HG02798 (cell line): Measurements from ENCODE around the gene GH2.
"Not testable (repeated sequence)": the region's sequence is repeated elsewhere in the genome, so short reads cannot be mapped to it uniquely, and the experiment has no call there.

Experiments
- ATAC-seq: cut with Tn5 transposase; IDR thresholded peaks from one replicate; pipeline ENCODE4 v1.9.1; 2021; ENCODE audit warnings: mild to moderate bottlenecking; ENCODE audit not compliant: unreplicated experiment, poor library complexity

The GH2 gene

DNA sequence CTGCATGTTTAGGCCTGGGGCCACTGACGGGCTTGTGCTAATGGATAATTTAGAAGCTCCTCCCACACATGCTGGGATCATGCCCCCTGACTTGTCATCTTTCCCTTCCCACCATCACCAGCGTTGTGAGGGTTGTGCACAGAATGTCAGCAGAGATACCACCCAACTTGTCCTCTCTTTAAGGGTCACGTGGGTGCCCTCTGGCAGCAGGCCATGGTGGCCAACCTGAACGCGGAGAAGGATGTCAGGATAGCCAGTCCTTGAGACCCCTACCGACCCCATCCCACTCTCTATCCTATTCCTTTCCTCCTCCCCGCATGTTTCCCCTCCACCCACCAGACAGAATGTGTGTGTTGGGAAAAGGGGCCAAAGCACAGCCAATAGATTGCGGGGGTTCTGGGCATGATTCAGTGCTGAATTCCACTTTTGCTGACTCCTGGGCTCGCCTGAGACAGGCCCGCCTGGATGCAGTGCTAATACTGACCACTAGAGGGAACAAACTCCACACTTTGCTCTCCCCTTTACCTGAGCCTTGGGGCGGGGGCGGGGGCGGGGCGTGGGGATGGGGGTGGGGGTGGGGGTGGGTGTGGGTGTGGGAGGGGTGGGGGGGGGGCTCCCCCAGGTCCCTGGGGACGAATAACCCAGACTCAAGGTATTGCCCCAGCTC, at the start of gene GH2:
Gene GH2 (minus strand): TSS at position 10 of the 667 bp plus-strand sequence. CDS start 143 bp downstream, outside the sequence.
- no peak for ATAC-seq

DNA sequence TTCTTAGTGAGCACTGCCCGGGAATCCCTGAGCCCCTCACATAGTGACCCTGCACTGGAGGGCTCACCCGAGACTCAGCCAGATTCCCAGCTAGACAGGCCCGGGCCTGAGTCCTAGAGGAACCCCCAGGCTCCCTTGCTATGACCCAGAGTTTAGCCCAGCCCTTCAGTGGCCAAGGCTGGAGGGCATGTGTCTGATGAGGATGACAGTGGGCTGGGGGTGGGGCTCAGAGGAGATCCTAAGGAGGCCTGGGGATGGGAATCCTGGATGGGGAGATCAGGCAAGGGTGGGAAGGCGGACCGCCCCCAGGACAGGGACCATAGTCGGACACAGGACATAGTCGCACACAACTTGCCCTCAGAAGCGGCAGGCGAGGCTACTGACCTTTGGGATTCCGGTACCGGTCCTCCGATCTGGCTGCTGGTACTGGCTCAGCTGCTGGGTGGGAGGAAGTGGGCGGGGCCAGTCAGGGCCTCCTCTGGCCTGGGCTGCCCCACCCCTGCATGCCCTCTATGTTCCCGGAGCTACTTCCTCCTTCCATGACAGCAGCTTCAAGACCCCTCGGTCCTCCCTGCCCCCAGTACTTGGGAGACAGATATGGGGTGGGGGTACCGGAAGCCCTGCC, 49.3 kb upstream of the GH2 start:
- no peak for ATAC-seq

DNA sequence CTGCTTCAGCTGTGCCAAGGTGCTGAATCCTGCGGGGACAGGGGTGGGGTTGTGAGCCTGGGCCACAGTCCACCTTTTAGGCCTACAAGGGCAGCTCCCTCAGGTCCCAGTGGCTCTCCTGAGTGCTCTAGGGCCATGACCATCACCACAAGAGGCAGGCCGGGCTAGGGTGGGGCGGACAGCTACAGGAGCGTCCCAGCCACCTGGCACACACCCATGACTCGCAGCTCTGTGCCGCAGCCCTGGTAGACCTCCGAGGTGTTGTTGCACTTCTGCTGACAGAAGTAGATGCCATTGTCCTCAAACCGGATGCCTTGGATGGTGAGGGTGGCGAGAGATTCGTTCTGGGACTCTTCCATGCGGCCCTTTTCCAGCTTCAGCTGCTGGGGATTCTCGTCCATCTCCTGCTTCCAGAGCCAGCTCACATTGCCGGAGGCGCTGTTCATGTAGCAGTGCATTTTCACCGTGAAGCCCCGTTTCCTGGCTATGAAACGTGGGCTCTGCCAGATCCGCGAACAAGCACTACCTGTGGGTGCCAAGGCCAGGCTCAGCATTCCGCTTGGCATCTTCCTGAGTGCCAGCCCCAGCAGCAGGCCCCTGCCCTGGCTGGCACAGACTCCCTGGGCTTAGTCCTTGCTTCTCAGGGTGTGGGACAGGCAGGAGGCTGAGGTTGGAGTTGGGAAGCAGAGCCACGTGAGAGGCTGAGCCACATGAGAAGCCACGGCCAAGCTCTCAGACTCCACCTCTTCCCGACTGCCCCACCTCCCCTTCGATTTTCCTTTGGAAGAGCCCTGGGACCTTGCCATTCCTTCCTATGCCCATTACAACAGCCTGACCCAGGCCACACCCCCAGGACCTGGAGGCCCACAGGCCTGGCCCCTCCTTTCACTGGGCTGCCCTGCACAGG, 48.4 kb upstream of the GH2 start:
- no peak for ATAC-seq

DNA sequence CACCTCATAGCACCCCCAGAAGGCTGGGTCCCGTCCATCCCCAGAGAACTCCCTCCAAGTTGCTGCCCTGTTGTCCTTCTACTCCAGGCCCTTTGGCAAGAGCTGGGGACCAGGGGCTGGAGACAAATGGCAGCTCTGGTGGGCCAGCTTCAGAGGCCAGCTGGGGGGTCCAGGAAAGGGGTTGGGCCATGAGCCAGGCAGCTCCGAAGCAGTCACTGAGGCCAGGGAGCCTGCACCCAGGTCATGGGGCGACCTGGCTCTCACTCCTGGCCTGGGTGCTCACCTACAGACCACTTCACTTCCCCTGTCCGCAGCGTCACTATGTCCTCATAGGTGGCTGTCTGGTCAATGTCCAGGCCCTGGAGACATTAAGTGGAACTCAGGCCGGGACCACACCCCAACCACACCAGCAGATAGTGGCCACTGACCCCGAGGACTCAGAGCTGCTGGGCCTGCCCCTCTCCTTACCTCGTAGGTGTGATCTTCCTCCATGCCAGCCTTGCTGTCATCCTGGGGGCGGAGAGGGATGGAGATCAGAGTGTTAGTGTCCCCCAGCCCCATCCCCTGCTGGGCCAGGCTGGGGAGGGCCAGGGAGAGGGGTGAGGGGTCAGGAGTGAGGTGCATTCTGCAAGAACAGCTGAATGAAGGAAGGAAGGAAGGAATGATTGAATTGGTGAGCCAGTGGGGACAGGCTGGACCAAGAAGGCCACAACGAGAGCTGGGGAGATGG, 47.4 kb upstream of the GH2 start:
- no peak for ATAC-seq

DNA sequence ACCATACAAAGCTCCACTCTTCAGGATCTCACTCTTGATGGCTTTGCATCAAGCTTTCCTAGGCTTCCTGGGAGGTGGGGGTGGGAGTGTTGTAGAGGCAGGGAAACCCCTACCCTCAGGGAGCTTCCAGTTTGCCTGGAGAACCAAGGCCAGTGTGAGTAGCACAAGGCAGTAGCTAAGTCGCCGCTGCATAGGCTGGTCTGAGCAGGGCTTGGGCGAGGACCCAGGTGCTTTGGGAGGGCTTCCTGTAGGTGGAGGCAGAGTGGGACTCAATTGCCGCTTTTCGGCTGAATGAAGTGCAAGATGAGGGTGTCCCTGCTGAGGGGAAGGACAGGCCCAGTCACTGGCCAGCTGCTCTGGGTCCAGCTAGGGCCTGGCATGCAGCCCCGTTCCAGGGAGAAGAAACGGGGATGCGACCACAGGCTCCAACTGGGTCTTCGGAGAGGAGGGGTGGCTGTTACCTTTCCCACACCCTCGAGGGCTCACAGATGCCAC, 46.5 kb upstream of the GH2 start:
- ATAC-seq = no peak

DNA sequence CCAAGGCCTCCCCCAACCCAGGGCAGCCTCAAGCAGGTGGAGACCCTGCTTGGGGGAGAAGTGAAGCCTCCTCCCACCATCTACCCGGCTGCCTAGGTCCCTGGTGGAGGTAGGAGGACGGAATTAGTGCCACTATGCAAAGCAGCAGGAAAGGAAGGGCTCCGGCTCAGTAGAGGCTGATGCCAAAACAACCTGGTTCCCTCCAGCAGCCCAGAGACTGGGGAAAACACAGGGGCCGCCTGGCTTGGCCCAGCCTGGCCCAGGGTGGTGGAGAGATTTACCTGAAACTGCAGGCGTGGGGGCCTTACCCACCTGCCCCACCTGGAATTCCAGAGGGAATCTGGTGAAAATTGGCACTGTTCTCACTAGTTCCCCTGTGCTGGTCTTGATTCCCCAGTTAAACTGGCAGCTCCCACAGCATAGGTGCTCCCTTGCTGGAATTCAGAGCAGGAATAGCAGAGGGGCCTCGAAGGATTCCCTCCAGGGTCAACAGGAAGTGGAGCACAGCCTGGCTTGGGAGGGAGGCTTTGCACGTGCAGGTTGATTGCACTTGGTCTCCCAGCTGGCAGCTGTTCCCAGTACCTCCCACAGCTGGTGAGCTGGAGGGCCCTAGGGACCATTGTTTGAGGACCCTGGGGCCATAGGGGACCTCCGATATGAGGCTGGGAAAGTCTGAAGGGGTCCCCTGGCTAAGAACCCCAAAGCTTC, 45.9 kb upstream of the GH2 start:
- peak; percentile 24 for ATAC-seq

DNA sequence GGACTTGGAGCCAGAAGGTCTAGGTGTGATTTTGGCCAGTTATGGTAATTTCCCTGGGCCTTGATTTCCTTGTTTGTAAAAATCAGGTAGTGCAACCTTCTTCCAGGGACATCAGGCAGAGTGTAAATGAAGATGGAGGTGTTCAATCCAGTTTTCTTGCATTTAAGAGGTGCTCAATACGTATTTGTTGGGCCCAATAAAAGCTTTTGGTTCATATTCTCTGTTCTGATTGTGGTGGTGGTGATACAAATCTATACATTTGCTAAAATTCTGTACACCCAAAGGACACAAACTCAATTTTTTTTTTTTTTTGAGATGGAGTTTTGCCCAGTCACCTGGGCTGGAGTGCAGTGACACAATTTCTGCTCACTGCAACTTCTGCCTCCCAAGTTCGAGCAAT, 44.4 kb upstream of the GH2 start:
- no peak for ATAC-seq

DNA sequence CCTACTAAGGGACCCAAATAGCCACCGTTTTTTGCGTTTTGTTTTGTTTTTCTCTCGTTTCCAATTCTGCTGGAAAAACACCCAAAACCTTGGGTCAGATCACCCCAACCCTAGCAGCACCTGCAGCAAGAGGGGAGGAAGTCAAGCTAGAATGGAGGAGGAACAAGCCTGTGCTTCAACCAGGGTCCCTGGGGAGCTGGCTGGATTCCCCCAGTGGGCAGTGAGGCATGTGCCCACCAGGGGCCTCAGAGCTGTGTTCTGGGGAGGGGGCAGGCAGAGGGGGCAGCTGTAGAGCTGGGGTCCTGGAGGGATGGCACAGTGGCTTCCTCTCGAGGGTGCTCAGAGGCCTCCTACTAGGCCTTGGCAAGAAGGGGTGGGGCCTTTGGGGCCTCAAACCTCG, 43.9 kb upstream of the GH2 start:
- no peak for ATAC-seq

DNA sequence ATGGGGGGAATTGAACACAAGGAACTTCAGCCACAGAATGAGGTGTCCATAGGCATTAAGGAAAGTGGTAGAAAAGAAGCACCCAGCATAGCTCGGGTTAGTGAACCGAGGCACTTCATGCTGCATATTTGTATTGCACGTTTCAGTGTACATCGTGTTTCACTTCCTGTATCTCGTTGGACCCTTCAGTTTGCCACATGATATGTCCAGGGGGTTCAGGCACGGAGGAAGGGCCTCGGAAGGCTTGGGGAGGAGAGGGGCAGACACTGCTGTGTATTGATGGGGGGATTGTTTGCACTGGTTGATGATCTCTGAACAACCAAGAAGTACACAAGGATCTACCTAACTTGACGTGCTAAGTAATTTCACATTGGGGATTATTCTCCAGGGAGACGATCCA, 40.7 kb upstream of the GH2 start:
- not testable (repeated sequence) for ATAC-seq

DNA sequence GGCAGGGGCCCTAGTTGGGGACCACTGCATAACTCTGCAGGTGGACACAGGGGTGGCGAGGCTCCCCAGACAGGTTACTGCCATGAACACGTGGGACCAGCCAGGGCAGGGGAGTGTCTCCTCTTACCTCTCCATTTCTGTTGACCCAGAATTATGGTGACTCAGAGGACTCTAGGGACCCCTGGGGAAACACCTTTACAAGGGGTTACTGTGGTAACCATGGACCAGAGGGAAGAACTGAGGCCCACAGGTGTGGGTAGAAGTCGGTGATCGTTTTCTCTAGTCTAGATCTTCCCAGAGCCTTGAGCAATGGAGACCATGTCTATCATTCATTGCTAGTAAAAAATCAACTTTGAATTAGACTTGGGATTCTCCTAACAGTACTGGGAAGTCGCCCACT, 39.0 kb upstream of the GH2 start:
- ATAC-seq = not testable (repeated sequence)

DNA sequence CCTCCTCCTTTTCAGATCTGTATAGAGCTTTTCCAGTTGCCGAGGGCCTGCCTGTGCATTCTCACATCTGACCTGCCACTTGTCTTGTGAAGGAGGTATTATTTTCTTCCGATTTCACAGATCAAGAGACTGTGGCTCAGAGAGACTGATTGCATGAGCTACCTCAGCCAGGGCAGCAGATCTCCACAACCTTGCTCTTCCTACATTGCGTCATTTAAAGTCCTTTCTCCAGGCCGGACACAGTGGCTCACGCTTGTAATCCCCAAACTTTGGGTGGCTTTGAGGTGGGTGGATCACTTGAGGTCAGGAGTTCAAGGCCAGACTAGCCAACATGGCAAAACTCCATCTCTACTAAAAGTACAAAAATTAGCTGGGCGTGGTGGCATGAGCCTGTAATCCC, 38.3 kb upstream of the GH2 start:
- not testable (repeated sequence) for ATAC-seq

DNA sequence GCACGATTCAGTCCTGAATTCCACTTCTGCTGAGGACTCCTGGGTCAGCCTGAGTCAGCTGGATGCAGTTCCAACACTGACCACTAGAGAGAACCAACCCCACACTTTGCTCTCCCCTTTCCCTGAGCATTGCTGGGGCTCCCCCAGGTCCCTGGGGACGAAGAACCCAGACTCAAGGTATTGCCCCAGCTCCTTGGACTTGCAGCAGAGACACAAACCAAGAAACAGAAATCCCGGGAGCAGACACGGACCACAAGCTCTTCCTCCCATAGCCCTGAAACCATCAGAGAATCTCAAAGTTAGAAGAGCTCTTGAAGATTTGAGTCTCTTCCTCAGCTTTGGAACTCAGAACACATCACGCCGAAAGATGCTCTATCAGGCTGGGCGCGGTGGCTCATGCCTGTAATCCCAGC, 37.6 kb upstream of the GH2 start:
- ATAC-seq = peak; percentile 79

DNA sequence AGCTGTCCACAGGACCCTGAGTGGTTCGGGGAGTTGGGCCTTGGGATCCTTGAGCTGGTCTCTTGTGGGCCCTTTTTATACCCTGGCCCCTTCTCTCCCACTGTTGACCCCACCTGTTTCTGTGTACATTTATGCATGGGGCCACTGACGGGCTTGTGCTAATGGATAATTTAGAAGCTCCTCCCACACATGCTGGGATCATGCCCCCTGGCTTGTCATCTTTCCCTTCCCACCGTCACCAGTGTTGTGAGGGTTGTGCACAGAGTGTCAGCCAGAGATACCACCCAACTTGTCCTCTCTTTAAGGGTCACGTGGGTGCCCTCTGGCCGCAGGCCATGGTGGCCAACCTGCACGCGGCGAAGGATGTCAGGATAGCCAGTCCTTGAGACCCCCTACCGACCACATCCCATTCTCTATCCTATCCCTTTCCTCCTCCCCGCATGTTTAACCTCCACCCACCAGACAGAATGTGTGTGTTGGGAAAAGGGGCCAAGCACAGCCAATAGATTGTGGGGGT, 37.1 kb upstream of the GH2 start, which contains the start of gene GH1:
Gene GH1 (minus strand): TSS at position 51 of the 517 bp plus-strand sequence. CDS start 63 bp downstream, outside the sequence.
- ATAC-seq = not testable (repeated sequence)

DNA sequence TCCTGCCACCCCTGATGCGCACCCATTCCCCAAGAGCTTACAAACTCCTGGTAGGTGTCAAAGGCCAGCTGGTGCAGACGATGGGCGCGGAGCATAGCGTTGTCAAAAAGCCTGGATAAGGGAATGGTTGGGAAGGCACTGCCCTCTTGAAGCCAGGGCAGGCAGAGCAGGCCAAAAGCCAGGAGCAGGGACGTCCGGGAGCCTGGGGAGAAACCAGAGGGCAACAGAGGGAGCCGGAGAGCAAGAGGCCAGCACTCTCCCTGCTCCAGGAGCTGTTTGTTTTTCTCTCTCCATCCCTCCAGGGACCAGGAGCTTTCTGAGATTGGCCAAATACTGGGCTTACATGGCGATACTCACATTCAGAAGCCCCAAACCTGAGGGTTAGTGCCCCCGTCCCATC, 36.6 kb upstream of the GH2 start:
- ATAC-seq = no peak

DNA sequence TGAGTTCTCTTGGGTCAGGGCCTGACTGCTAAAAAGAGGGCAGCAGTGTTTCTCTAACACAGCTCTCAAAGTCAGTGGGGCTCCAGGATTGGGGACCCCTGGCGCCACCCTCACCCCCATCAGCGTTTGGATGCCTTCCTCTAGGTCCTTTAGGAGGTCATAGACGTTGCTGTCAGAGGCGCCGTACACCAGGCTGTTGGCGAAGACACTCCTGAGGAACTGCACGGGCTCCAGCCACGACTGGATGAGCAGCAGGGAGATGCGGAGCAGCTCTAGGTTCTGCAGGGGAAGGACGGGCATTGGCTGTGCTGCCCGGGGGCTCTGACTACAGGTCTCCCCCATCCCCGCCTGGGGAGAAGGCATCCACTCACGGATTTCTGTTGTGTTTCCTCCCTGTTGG, 35.9 kb upstream of the GH2 start:
- no peak for ATAC-seq

DNA sequence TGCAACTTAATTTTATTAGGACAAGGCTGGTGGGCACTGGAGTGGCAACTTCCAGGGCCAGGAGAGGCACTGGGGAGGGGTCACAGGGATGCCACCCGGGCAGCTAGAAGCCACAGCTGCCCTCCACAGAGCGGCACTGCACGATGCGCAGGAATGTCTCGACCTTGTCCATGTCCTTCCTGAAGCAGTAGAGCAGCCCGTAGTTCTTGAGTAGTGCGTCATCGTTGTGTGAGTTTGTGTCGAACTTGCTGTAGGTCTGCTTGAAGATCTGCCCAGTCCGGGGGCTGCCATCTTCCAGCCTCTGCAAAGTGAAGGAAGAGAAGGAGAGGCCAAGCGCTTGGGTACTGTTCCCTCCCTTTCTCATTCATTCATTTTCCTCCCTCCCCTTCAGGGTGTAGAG, 35.5 kb upstream of the GH2 start:
- not testable (repeated sequence) for ATAC-seq

DNA sequence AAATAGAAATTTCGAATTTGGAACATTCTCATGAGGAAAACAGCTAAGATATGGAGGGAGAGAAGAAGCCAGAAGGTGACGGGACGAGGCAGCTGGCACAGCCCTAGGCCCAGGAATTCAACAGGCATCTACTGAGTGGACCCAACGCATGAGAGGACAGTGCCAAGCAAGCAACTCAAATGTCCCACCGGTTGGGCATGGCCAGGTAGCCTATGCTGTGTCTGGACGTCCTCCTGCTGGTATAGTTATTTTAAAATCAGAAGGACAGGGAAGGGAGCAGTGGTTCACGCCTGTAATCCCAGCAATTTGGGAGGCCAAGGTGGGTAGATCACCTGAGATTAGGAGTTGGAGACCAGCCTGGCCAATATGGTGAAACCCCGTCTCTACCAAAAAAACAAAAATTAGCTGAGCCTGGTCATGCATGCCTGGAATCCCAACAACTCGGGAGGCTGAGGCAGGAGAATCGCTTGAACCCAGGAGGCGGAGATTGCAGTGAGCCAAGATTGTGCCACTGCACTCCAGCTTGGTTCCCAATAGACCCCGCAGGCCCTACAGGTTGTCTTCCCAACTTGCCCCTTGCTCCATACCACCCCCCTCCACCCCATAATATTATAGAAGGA, 34.9 kb upstream of the GH2 start:
- ATAC-seq = no peak

DNA sequence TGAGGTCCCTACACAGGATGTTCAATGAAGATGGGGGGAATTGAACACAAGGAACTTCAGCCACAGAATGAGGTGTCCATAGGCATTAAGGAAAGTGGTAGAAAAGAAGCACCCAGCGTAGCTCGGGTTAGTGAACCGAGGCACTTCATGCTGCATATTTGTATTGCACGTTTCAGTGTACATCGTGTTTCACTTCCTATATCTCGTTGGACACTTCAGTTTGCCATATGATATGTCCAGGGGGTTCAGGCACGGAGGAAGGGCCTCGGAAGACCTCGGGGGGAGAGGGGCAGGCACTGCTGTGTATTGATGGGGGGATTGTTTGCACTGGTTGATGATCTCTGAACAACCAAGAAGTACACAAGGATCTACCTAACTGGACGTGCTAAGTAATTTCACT, 34.0 kb upstream of the GH2 start:
- not testable (repeated sequence) for ATAC-seq

DNA sequence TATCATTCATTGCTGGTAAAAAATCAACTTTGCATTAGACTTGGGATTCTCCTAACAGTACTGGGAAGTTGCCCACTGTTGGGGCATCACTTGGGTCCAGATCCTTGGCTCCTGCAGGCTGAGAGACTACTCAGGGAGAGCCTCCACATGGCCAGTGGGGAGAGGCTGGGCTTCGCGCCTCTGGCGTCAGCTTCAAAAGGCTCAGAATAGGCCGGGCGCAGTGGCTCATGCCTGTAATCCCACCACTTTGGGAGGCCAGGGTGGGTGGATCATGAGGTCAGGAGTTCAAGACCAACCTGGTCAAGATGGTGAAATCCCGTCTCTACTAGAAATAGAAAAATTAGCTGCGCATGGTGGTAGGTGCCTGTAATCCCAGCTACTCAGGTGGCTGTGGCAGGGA, 32.7 kb upstream of the GH2 start:
- no peak for ATAC-seq
